ENCODE measurements around the gene MBLAC1. TPM values are rescaled to one million over a fixed set of nuclear protein-coding genes. Genes with fewer than 3 reads are reported as not detected.

Gene MBLAC1
- total and polyA plus RNA-seq, 2 of the 4 experiments (the other 2 are of a cell fraction), result 0.72 to 1.4 TPM

GRCh38 chr7:100098913-100099312 lies 27.9 kb upstream of the MBLAC1 start:
- no peak overlapping the region for H2AFZ ChIP-seq (replicated peaks; ENCODE audit: low read length, poor library complexity)
- no peak overlapping the region for H2BK5ac ChIP-seq (ENCODE audit: low read depth, low read length, poor library complexity, severe bottlenecking)
- no peak overlapping the region for H3K9ac ChIP-seq (ENCODE audit: low read depth, low read length)
- intact Hi-C loops (cut with micrococcal nuclease) (no loop called here), in situ Hi-C loops (cut with MboI; ENCODE audit: low sequenced_read_pairs) (no loop called here), dilution Hi-C loops (cut with HindIII; ENCODE audit: low sequenced_read_pairs, unreplicated experiment) (no loop called here)
- TSS peak; percentile 67 for BruUV-seq (replicated peaks)
- no peak overlapping the region for H4K8ac ChIP-seq (ENCODE audit: low read depth in 2 of 2, low read length in 2 of 2)
- no peak overlapping the region for H2BK120ac ChIP-seq (ENCODE audit: low read depth, low read length)
- H2BK15ac ChIP-seq (ENCODE audit: low read depth, low read length), result no peak overlapping the region
- H3K27ac ChIP-seq (ENCODE audit: insufficient read depth, low read length), result no peak overlapping the region
- H3K4me2 ChIP-seq (ENCODE audit: low read depth, low read length), result no peak overlapping the region
- no peak overlapping the region for H4K91ac ChIP-seq (ENCODE audit: insufficient read depth, low read depth, low read length)
- no peak overlapping the region for H3K56ac ChIP-seq (ENCODE audit: extremely low read depth, insufficient read depth, low read length)
- peaks cover 15% of the 10 kb centered on the region for H3K4me1 ChIP-seq (ENCODE audit: control insufficient read depth, insufficient read depth, low read length)
- H3K27me3 ChIP-seq (ENCODE audit: control insufficient read depth, insufficient read depth, low read length), result no peaks in the 10 kb centered on the region
- no peak overlapping the region for H3K23ac ChIP-seq (ENCODE audit: low read depth, low read length)
- no peaks in the 10 kb centered on the region for H3K9me3 ChIP-seq (ENCODE audit: control insufficient read depth, insufficient read depth, low read length)
- no peak overlapping the region for H2BK20ac ChIP-seq (ENCODE audit: low read depth, low read length)
- H3K4ac ChIP-seq (ENCODE audit: low read depth, low read length), result no peak overlapping the region
- WGBS, 2 experiments (ENCODE audit: extremely low coverage in 2 of 2, insufficient read length in 1 of 2), result 85% methylated on average over 3 of the region's 10 CpGs; no CpG with 5 or more reads in 1 of the 2 experiments
- H4K20me1 ChIP-seq (ENCODE audit: insufficient read depth, low read length), result peaks cover 7% of the 10 kb centered on the region
- H3K4me3 ChIP-seq (ENCODE audit: insufficient read depth, low read depth, low read length), result no peak overlapping the region
- TF ChIP-seq MAZ (IDR thresholded peaks at IDR 0.05; ENCODE audit: borderline replicate concordance, low read depth, low read length) (no peak), POLR2A (IDR thresholded peaks at IDR 0.05; ENCODE audit: low read depth, low read length) (no peak), BHLHE40 (IDR thresholded peaks at IDR 0.05; ENCODE audit: low read depth, low read length) (no peak), CTCF (conservative IDR thresholded peaks at IDR 0.05; ENCODE audit: low read depth, low read length) (no peak), NFE2L2 (IDR thresholded peaks at IDR 0.05; ENCODE audit: low read depth, low read length) (no peak), USF2 (IDR thresholded peaks at IDR 0.05; ENCODE audit: low read depth, low read length) (no peak), MAFK (IDR thresholded peaks at IDR 0.05; ENCODE audit: low read depth, low read length) (no peak), FOS (IDR thresholded peaks at IDR 0.05; ENCODE audit: low read depth, low read length) (no peak), RFX5 (IDR thresholded peaks at IDR 0.05; ENCODE audit: low read depth, low read length) (no peak), MXI1 (IDR thresholded peaks at IDR 0.05; ENCODE audit: borderline replicate concordance, low read depth, low read length) (no peak), RCOR1 (IDR thresholded peaks at IDR 0.05; ENCODE audit: insufficient replicate concordance, low read length) (no peak), RAD21 (IDR thresholded peaks at IDR 0.05; ENCODE audit: low read length) (no peak), SMC3 (IDR thresholded peaks at IDR 0.05; ENCODE audit: low read depth, low read length) (no peak), CEBPB (IDR thresholded peaks at IDR 0.05; ENCODE audit: low read depth, low read length) (no peak)
- peaks cover 51% of the 10 kb centered on the region for H3K36me3 ChIP-seq (ENCODE audit: control insufficient read depth, insufficient read depth, low read length)
- POLR2A ChIA-PET (ENCODE audit: unreplicated experiment), result no interaction called here
- CTCF ChIA-PET, result no interaction called here
- H3K14ac ChIP-seq (replicated peaks; ENCODE audit: low read depth, low read length), result no peak overlapping the region
- H3K18ac ChIP-seq (ENCODE audit: low read depth, low read length), result no peak overlapping the region
- no peak for ATAC-seq (ENCODE audit: low read depth)
- no peak overlapping the region for H2AK9ac ChIP-seq (replicated peaks; ENCODE audit: low read depth, low read length, poor library complexity)
- no peak overlapping the region for H2AK5ac ChIP-seq (ENCODE audit: low read depth, low read length)
- no peak for DNase-seq
- H3K79me1 ChIP-seq (ENCODE audit: low read depth in 1 of 2, low read length in 2 of 2), result peaks cover 33 to 71% of the 10 kb centered on the region in 2 experiments
- peaks cover 5% of the 10 kb centered on the region; the same call in 1 of the 2 replicates for H3K9me1 ChIP-seq (ENCODE audit: insufficient read depth, low read length)
- H4K5ac ChIP-seq (ENCODE audit: low read depth, low read length), result no peak overlapping the region; the same call in 1 of the 2 replicates
